ENCODE data around the gene SLC45A1.
"Not testable (repeated sequence)": the region's sequence is repeated elsewhere in the genome, so short reads cannot be mapped to it uniquely, and the experiment has no call there.

Gene SLC45A1

DNA sequence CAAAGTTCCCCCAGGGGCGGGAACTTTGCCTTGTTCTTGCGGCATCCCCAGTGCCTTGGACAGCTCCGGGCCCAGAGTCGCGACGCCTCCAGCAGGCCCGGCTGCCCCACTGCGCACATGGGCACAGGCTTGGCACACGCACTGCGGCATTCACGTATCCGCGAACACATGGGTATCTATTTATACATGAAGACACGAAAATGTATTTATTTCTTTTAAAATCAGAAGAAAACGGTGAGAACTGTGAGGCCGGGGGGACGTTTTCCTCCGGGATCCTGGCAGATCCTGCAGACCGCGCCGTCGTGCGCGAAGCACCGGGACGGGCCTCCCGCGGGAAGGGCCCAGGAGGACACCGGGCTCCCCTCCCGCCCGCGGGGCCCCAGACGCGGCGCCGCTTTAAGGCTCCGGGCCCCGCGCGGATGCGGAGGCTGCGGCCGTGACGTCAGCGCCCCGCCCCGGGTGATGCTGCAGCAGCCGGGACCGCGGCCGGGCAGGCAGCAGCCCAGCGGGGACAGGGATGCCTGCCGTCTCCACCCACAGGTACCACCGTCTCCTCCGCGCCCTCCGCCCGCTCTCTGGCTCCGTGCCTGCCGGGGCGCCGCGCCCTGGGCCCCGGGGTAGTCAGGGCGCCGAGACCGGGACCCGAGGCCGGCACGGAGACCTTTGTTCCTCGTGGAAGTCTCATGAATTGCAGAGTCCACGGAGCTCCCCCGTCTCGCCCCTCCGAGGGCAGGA is at the start of gene SLC45A1:
SLC45A1 (plus strand) TSS at position 468 of the 735 bp plus-strand sequence. CDS start 6,216 bp downstream, outside the sequence.
- DNase-seq (ENCODE audit: low read depth): no peak

DNA sequence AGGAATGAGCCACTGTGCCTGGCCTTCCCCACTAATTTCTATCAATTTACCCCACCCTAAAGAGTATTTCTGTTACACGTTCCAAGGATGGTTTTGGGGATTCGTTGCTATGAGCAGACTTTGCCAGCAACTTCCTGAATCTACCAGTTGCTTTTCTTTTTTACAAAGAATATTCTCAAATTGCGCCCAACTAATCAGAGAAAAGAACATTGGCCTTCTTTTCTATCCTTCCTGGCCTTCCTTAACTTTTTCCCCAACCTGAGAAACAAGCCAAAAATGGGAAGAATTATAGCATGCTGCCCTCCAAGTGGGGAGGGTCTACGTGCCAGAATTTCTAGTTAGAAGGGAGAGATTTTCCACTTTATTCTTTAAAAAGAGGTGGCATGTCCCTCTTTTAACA is 44.9 kb upstream of the SLC45A1 start:
- no peak for DNase-seq (ENCODE audit: low read depth)

DNA sequence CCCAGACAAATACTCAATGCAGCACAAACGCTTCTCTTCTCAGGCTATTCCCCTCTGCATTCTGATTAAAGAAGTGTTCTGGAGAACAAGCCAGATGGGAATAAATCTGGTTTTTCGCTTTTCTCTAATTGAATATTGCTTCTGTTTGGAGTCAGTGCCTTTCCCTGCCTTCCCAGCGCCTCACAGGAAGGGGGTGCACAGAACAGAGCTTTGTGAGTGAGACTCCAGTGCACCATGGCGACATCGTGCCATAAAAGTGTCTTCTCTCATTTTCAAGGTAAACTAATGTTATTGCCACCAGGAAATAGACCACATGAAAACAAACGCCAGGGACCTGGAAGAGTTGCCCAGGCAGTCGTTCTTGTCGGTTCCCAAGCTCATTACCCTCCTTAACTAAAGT is 43.6 kb upstream of the SLC45A1 start:
- DNase-seq (ENCODE audit: low read depth): no peak

DNA sequence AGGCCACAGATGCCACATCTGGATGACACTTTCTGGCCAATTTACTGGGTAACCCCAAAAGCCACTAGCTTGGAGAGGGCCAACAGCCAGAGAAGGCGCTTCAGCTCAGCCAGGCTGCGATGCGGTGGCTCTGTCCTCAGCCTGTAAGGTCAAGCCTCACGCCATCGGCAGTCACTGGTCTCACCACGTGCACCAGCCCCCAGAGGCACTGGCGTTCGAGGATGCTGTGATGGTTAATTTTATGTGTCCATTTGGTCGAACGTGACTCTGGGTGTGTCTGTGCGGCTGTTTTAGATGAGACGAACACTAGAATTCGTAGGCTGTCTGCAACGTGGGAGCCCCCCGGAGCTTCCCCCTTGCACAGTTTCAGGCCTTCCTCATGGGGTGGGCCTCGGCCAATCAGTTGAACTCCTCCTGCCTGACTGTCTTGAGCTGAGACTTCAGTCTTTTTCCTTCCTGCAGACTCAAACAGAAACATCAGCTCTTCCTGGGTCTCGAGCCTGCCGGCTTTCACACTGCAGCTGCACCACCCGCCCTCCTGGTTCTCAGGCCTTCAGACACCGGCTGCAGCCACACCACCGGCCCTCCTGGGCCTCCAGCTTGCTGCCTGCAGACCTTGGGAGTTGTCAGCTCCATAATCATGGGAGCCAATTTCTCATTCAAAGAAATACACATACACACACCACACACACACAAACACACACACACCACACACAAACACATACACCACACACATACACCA is 41.6 kb upstream of the SLC45A1 start:
- no peak for DNase-seq (ENCODE audit: low read depth)

DNA sequence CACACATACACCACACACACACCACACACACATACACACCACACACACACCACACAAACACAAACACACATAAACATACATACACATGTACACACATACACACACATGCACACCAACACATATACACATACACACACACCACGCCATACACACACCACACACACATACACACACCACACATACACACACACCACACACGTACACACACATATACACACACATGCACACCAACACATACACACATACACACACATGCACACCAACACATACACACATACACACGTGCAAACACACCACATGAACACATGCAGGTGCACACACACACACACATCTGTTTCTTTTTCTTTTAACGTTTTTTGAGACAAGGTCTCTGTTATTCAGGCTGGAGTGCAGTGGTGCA is 41.0 kb upstream of the SLC45A1 start:
- no peak for DNase-seq (ENCODE audit: low read depth)

DNA sequence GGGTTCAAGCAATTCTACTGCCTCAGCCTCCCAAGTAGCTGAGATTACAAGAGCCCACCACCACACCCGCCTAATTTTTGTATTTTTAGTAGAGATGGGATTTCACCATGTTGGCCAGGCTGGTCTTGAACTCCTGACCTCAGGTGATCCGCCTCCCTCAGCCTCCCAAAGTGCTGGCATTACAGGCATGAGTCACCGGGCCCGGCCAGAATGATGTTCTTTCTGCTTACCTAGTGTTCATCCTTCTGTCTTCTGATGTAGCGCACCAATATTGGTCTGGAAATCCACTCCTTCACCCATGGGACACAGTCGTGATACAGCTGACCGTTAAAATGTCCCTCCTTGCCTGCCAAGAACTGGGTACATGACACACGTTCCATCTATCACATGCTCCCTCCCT is 39.2 kb upstream of the SLC45A1 start:
- not testable (repeated sequence) for DNase-seq (ENCODE audit: low read depth)

DNA sequence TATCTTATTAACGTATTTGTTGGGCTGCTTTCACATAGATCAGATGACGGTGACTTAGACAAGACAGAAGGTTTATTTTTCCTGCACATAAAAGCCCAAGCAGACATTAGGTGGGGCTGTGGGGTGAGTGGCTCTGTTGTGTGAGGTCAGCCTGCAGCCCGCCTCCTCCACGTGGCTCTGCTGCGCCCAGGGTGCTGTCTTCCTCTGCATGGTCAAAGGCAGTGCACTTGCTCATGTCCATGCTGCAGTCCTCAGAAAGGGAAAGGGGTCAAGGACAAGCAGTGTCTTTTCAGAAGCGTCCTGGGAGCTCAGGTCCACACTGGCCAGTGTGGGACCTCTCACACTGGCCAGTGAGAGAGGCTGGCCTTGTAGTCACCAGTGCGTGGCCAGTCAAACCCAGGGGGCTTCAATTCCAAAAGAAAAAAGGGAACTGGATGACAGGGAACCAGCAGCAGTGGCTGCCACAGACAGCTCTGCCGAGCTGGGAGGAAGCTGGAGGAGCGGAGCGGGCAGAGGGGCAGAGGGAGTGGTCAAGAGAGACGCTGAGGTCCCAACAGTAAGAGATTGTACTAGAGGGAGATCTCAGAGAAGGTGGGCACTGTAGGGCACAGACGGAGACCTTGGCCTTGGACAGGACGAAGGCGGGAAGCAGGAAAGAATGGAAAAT is 35.9 kb upstream of the SLC45A1 start:
- no peak for DNase-seq (ENCODE audit: low read depth)

DNA sequence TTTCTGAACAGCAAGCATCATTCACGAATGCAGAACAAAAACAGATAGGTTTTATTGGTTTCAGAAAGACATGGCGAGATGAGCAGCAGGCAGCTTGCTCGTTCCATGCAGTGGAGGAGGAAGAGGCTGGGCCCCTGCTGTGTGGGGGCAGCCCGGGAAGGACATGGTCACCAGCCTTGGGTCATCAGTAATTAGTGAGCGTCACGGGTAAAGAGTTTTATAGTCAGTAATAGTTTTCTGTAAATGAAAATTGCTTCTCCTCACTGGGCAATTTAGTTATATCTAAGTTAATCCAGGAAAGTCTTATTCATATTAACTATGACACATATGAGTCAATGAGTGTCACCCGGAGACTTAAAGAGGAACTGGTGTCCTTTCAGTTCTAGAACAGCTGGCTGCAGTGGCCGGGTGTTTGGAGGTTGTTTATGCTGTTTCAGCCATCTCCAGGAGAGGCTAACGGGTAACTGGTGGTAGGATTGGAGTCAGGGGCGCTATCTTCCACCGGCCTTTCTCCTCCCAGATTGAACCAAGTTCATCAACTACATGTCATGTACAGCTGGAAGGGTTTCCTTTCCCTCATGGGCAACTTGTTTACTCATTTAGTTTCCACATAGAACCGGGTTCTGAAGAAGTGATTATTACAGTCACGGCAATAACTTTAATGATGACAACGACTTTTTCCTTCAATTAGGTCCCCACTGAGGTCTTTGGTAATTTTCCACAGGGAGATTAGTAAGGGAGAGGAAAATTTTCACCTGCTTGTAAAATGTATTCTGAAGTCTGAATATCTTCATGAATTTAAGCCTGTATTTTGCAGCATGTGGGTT is 34.6 kb upstream of the SLC45A1 start:
- DNase-seq (ENCODE audit: low read depth): no peak

DNA sequence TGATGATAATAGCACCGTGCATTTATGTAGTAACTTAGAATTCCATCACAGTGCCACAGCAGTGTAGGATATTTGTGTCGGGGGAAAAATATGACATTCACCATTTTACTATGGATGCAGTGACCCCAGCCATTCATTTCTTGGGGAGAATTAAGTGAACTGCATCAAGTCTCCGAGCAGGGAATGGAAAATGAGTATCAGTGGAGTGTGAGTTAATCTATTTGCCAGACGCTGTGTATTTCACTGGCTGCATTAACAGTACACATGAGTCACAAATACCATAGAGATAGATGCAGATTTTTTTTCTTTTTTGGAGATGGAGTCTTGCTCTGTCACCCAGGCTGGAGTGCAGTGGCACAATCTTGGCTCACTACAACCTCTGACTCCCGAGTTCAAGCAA is 33.8 kb upstream of the SLC45A1 start:
- DNase-seq (ENCODE audit: low read depth): no peak

DNA sequence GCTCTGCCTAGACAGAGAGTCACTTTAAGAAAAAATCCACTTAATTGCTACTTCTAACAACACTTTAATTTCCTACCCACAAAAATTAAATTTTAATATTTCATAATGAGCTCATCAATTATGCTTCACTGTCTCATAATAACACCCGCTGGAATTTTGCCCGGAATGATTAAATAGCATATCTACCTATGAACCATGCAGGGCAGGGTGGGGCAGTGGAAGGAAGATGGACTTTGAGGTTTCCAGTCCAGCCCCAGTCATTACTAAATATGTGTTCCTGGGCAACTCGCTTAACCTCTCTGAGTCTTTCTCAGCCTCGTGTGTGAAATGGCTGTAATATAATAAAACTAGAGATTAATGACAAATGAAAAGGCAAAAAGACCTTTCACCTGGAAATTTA is 32.8 kb upstream of the SLC45A1 start:
- DNase-seq (ENCODE audit: low read depth): no peak

DNA sequence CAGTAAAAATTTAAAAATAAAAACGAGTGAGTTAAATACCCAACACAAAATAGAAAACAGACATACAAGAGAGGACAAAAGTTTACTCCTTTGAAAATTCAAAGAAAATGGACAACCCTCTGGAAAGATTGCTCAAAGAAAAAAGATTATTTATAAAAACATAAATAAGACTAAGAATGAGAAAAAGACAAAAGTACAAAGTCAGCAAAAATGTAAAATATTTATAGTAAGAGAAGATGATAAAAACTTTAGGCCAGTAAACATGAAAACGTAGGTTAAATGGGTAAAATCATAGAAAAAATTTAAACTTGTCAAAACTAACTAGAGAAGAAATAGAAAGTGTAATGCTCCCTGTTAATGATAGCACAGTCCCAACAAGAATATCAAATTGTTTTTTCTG is 31.9 kb upstream of the SLC45A1 start:
- DNase-seq (ENCODE audit: low read depth): no peak

DNA sequence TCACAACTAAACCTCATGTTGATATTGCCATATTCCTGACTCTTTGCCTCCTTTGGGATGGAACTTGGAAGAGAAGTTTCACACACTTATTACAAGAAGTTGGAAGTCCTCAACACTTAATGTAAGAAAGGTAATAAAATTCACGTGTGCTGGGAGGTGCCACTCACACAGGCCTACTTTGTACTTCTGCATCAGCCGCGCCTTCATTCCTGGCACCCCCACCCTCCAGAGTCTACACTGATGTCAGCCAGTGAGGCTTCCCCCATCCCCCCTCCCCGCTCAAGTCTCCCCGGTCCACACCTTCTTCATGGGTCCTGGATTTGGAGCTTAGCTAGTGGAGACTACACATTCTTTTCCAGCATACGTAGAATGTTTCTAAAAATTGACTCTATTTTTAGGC is 24.8 kb upstream of the SLC45A1 start:
- no peak for DNase-seq (ENCODE audit: low read depth)

DNA sequence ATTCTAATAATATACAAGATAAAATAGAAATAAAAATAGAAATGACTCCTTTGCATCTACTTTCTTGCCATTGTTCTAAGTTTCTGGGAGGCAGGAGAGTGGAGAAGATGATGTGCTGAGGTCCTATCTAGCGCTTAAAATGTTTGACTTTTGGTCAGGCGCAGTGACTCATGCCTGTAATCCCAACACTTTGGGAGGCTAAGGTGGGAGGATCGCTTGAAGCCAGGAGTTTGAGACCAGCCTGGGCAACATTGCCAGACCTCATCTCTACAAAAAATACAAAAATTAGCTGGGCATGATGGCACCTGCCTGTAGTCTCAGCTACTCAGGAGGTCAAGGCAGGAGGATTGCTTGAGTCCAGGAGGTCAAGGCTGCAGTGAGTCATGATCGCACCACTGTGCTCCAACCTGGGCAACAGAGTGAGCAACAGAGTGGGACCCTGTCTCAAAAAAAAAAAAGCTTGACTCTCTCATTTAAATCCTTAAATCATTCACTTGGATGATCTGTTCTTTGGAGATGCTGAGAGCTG is 24.2 kb upstream of the SLC45A1 start:
- no peak for DNase-seq (ENCODE audit: low read depth)

DNA sequence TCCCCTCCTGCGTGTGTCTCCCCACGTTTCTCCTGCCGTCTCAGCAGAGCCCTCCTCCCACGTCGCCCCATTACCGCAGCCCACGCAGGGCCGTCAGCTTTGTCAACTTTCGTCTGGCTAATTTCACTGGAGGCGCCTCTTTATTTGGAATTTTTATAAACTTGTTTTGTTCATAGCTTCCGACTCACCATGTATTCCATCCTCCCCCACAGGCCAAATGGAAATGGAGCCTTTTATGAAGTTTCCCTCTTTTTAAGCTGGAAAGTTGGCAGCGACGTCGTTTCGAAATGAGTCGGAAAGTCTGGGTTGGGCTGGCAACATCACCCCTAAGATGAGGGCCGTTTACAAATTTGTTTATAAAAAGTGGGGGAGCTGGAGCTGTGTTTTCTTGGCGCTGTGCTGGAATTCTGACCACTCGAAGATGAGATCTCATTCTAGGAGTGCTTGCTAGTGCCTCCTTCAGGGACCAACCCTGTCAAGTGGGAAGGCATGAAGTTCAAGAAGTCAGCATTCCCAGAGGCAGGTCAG is 23.7 kb upstream of the SLC45A1 start:
- DNase-seq (ENCODE audit: low read depth): no peak

DNA sequence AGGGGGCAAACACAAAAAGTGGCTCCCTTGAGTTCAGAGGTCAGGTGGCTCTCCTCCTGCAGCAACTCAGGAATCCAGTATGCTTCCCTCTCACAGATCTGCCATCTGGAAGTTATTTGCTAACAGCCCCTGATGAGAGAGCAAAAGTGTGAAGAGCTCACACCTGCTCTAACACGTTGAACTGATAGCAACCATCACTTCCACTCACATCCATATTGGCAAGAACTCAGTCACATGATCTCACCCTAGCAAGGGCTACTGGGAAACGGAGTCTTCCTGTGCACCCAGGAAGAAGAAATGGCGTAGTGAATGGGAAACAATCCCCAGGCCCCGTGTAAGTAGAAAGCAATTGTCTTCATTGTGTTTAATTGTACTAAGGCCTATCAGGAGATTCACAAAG is 20.7 kb upstream of the SLC45A1 start:
- no peak for DNase-seq (ENCODE audit: low read depth)

DNA sequence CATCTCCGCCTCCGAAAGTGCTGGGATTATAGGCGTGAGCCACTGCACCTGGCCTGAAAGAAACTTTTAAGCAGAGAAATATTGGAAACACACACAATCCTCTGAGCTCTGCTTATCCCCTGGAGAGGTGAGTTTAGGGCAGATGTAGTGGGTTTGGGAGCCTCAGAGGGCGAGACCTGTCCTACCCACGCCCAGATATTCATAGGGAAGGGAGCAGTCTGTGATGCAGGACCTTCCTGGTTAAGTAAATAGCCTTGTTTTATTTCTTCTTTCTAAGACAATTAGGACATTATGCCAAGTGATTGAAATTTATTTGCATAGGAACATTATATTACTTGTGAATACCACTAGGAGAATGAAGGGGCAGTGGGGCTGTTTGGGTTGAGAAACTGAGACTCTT is 18.0 kb upstream of the SLC45A1 start:
- no peak for DNase-seq (ENCODE audit: low read depth)

DNA sequence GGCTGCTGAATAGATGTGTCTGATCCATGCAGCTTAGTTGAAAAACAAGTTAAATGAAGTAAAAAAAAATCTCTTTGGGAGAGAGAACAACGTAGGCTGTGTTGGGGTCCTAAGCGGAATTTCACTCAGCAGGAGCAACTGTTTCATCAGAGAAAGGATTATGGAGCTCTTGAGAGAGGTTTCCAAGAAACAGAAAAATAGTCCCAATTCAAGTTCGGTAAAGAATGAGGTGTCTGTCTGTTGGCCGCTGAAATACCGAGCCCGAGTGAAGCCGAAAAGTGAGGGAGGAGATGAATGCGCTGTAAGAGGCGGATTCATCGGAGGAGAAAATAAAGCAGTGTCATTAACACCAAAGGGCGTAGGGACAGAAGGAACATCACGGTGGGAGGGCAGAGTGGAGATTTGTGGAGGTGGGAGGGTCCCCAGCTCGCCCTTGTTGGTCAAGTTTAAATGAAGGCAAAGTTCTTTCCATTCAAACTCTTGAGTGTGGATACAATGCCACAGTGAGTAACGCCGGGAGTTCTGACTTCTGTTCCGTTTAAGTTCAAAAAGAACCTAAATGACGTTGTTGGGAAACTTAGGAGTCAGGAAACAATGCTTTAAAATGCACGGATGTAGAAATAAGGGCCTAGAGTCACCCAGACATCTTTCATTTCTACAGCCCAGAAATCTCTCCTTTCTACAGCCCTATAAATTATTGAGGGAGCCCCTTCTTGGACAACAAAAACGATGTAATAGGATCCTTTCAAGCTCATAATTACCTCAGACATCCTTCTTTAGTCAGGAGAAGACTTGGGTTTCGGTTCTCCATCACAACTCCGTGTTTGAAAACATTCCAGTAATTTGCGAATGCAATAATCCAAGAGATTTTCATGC is 15.6 kb upstream of the SLC45A1 start:
- no peak for DNase-seq (ENCODE audit: low read depth)

DNA sequence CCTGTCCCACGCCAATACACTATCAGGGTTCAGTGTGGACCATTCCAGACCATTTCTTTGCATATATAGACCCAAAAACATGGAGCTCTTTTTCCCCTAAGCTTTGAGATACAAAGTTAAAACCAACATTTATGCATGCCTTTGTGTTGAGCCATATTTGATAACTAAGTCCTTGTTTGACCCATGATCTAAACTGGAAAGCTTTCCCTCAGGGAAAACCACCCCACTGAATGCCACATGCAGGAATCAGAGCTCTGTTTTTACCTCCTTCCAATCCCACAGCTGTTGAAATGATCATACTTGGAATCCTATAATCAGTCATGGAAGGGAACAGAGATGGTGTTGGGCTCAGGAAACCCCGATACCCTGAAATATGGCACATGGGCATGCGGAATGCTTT is 14.8 kb upstream of the SLC45A1 start:
- DNase-seq (ENCODE audit: low read depth): no peak

DNA sequence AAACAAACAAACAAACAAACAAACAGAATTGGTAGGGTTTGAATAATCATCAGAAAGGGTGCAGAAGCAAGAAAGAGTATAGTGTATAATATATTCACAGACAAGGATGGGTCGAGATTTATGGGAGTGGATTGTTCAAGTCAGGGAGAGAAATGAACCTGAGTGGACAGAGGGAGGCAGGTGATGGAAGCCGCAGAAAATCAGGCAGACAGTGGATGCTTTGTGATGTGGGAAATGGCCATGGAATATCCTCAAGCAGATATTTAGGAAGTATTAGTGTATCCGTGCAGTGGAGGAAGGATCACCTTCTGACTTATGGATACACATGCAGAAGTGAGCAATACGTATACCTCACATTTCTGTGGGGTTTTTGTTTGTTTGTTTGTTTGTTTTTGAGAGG is 14.0 kb upstream of the SLC45A1 start:
- DNase-seq (ENCODE audit: low read depth): no peak

DNA sequence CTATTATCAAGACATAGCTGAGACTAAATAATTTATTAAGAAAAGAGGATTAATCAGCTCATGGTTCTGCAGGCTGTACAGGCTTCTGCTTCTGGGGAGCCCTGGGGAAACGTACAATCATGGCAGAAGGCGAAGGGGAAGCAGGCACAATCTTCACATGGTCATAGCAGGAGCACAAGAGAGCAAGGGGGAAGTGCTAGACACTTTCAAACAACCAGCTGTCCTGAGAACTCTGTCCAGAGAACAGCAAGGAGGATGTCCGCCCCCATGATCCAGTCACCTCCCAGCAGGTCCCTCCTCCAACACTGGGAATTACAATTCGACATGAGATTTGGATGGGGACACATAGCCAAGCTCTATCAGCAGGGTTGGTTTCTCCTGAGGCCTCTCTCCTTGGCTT is 10.3 kb upstream of the SLC45A1 start:
- no peak for DNase-seq (ENCODE audit: low read depth)
